Thyroid gland (tissue), 4 donors: ENCODE results near the gene MOAP1.
"Not testable (repeated sequence)": the region's sequence is repeated elsewhere in the genome, so short reads cannot be mapped to it uniquely, and the experiment has no call there.

ENCODE experiments used
- CTCF ChIP-seq, 6 experiments: fragments of 200-600 bp in 3 of 6; fragments of 450-650 bp in 3 of 6; sonication (generic) in 3 of 6; IDR thresholded peaks; one replicate each; pipeline ENCODE4 v1.5.1; 2016 to 2019; ENCODE audit warnings: antibody characterized with exemption in 6 of 6, mild to moderate bottlenecking in 2 of 6, inconsistent platforms in 1 of 6, moderate library complexity in 1 of 6
- POLR2A ChIP-seq, 2 donors: fragments of 450-650 bp; IDR thresholded peaks; one replicate each; pipeline ENCODE4 v1.6.1; 2017; ENCODE audit warnings: antibody characterized with exemption in 2 of 2, mild to moderate bottlenecking in 2 of 2, moderate library complexity in 1 of 2

- TF ChIP-seq POLR2A, CTCF (IDR thresholded peaks at IDR 0.05): not testable (repeated sequence)
Observed at GRCh38 chr14:93233078-93233477, 48.4 kb upstream of the MOAP1 start.
